CD4-positive, alpha-beta T cell (primary cell): Measurements from ENCODE around the gene PPIF. TPM values are rescaled to one million over a fixed set of nuclear protein-coding genes. Genes with fewer than 3 reads are reported as not detected.
A peak's percentile ranks its signal among the peaks of the same experiment; 100 is the strongest.

ENCODE experiments used
- ATAC-seq: fragments of 200-7000 bp; cut with Tn5 transposase; one replicate; pipeline ENCODE4 v1.10.0; 2022; ENCODE audit warnings: mild to moderate bottlenecking; ENCODE audit not compliant: poor library complexity
- CTCF ChIA-PET: fragments of 350-600 bp; sonication (Branson Sonifier 250); formaldehyde crosslinking; loops from one replicate; lab custom pipeline; 2021; ENCODE audit warnings: antibody characterized with exemption, inconsistent platforms; lab: Charles Lee
- POLR2A ChIA-PET: fragments of 350-600 bp; sonication (Branson Sonifier 250); formaldehyde crosslinking; loops from one replicate; lab custom pipeline; 2021; ENCODE audit warnings: antibody characterized with exemption, inconsistent platforms; lab: Charles Lee
- DNase-seq, 14 experiments: peaks; one replicate each; pipeline ENCODE4 v3.0.0-alpha.2; 2013 to 2020; ENCODE audit warnings: mixed read lengths in 2 of 14
- H3K27ac ChIP-seq, 2 donors: one replicate each; pipeline versions ENCODE4 v1.5.1 to v1.7.0; 2013; ENCODE audit warnings: low read length in 2 of 2, low read depth in 1 of 2, mild to moderate bottlenecking in 1 of 2
- H3K27me3 ChIP-seq, 2 experiments: 1 replicate in 1 of 2; 2 replicates in 1 of 2; pipeline versions ENCODE4 v1.6.1 to v1.7.0; 2013; ENCODE audit warnings: low read length in 2 of 2, control low read depth in 1 of 2, mild to moderate bottlenecking in 1 of 2, moderate library complexity in 1 of 2; ENCODE audit not compliant: insufficient read depth in 2 of 2, control insufficient read depth in 1 of 2
- H3K36me3 ChIP-seq: one replicate; pipeline ENCODE4 v1.6.1; 2013; ENCODE audit warnings: low read length, control low read depth; ENCODE audit not compliant: insufficient read depth
- H3K4me1 ChIP-seq: one replicate; pipeline ENCODE4 v1.6.1; 2013; ENCODE audit warnings: low read length, control low read depth; ENCODE audit not compliant: insufficient read depth
- H3K4me3 ChIP-seq: one replicate; pipeline ENCODE4 v1.5.1; 2013; ENCODE audit warnings: mild to moderate bottlenecking, low read length, moderate library complexity
- H3K9me3 ChIP-seq, 2 experiments: 1 replicate in 1 of 2; 2 replicates in 1 of 2; pipeline versions ENCODE4 v1.6.1 to v1.7.0; 2013; ENCODE audit warnings: low read length in 2 of 2, mild to moderate bottlenecking in 2 of 2, control low read depth in 1 of 2, moderate library complexity in 1 of 2; ENCODE audit not compliant: control insufficient read depth in 1 of 2, insufficient read depth in 1 of 2
- H3K27ac Mint-ChIP-seq: one replicate; pipeline ENCODE4 v1.8.0; 2020; ENCODE audit warnings: mixed read lengths
- H3K27me3 Mint-ChIP-seq: one replicate; pipeline ENCODE4 v1.8.0; 2021; ENCODE audit warnings: mixed read lengths
- H3K36me3 Mint-ChIP-seq: one replicate; pipeline ENCODE4 v1.8.0; 2021; ENCODE audit warnings: low read depth, mixed read lengths
- H3K4me1 Mint-ChIP-seq: one replicate; pipeline ENCODE4 v1.8.0; 2021; ENCODE audit warnings: low read depth, mixed read lengths
- H3K4me3 Mint-ChIP-seq: one replicate; pipeline ENCODE4 v1.8.0; 2020; ENCODE audit warnings: mild to moderate bottlenecking, mixed read lengths
- H3K9me3 Mint-ChIP-seq: one replicate; pipeline ENCODE4 v1.8.0; 2020; ENCODE audit warnings: mixed read lengths
- intact Hi-C, 2 experiments: fragments of 100-400 bp; cut with DNase I in 1 of 2; cut with micrococcal nuclease in 1 of 2; formaldehyde crosslinking; loops; one replicate each; pipeline versions ENCODE4 v1.15.1 to v1.9.0; 2023 to 2025; cut with DNase I, micrococcal nuclease
- total RNA-seq, 174 experiments: library from RNA in 2 of 174; stranded (reverse) in 2 of 174; gene quantifications; one replicate each; pipeline ENCODE4 v1.2.3 and lab custom pipeline; 2021 to 2026
- TF ChIP-seq, protein P1 (sequence below): fragments of 200-600 bp; IDR thresholded peaks from one replicate; pipeline ENCODE4 v1.8.0; 2022; ENCODE audit warnings: antibody characterized with exemption, mild to moderate bottlenecking

Gene PPIF
- total RNA-seq, 2 experiments from 2014 or later, result 42.4 to 42.7 TPM

DNA sequence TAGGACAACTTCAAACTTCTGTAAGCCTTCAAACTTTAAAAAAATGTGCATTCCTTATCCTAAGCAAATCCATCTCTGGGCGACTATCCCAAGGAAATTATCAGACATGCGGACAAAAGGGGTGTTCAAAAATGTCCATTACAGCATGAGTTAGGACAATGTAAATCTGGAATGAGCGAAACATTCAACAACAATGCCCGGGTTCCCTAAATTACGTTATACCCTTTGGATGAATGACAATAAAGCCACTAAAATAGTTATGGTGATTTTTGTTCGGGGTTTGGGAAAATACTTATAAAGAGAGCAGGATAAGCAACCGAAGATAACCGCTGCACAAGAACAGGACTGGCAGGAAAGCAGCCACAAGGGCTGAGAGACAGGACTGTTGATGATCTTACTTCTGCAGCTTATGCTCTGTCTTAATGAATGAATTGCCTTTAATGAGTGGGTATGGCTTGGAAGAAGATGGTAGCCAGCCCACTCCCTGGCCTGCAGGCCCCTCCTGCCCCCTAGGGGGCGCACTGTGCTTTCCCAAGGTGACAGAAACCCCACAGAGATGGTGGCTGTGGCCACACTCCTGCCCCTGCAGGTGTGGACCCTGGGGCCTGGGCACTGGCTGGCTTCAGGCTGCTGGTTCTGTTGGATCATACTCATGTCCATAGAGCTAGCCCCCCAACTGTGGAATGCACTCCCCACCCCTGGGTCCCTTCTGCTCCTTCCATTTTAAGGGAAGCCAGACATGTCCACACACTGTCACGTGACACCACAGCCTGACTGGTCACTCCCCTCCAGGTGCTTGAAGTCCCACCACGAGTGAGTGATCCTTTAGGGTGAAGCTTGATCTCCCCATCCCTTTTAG lies 53.1 kb downstream of the PPIF start:
- peaks cover 8% of the 10 kb centered on the region for H3K4me1 ChIP-seq
- ChIA-PET POLR2A (no interaction called here), CTCF (interaction anchor here (0.7 kb wide), 1 partner anchor 71 kb away, joined by 3 read pairs; no protein-coding TSS in a partner anchor)
- DNase-seq (peak in 12 of 14 experiments; percentile 12 to 58 (median 30)), ATAC-seq (no peak)
- no peak overlapping the region for H3K4me3 Mint-ChIP-seq
- TF ChIP-seq, protein P1, sequence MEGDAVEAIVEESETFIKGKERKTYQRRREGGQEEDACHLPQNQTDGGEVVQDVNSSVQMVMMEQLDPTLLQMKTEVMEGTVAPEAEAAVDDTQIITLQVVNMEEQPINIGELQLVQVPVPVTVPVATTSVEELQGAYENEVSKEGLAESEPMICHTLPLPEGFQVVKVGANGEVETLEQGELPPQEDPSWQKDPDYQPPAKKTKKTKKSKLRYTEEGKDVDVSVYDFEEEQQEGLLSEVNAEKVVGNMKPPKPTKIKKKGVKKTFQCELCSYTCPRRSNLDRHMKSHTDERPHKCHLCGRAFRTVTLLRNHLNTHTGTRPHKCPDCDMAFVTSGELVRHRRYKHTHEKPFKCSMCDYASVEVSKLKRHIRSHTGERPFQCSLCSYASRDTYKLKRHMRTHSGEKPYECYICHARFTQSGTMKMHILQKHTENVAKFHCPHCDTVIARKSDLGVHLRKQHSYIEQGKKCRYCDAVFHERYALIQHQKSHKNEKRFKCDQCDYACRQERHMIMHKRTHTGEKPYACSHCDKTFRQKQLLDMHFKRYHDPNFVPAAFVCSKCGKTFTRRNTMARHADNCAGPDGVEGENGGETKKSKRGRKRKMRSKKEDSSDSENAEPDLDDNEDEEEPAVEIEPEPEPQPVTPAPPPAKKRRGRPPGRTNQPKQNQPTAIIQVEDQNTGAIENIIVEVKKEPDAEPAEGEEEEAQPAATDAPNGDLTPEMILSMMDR, result no peak
- H3K4me3 ChIP-seq, result no peak overlapping the region
- no peaks in the 10 kb centered on the region for H3K4me1 Mint-ChIP-seq
- no peak overlapping the region for H3K27ac ChIP-seq
- no peaks in the 10 kb centered on the region for H3K9me3 Mint-ChIP-seq
- no peaks in the 10 kb centered on the region for H3K27me3 ChIP-seq
- H3K27me3 Mint-ChIP-seq, result no peaks in the 10 kb centered on the region
- no peak overlapping the region for H3K27ac Mint-ChIP-seq
- H3K36me3 ChIP-seq, result no peaks in the 10 kb centered on the region
- H3K9me3 ChIP-seq, result no peaks in the 10 kb centered on the region
- no peaks in the 10 kb centered on the region for H3K36me3 Mint-ChIP-seq
- intact Hi-C loops, result no loop called here

DNA sequence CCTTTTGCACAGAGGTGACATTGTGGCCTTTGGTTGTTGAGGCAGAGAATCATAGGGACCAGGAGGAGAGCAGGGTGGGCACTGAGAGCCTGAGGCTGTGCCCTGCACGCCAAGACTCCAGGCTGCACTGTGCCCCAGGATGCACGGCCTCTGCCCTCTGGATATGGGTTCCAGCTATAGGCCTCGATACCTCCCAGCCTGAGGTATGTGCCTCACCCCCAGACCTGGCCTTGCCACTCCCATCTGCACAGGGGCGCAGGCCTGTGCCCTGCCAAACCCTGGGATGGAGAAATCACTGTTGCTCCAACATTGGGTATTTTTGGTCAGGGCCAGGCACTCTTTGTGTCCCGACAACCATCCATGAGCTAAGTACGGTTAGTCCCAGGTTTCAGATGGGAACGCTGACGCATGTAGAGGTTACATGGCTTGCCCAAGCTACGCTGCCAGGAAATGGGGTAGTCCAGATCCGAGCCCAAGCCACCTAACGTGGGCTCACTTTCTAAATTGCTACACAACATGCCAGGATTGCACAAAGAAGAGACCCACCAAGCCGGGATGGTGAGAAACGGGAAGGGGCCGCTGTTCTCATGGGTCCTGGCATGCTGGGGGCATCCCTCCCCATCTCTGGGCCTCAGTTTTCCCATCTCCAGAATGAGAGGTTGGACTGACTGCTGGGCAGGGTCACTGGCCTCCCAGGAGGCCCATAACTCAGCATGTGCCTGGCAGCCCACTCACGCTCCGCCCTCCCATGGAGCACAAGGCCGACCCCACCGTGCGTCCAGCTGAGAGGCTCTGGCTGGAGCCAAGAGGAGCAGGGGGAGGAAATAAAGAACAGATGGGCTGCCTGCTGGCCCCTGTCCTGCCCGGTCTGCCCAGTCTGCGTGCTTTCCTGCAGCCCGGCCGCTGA lies 54.0 kb downstream of the PPIF start:
- ChIA-PET POLR2A (no interaction called here), CTCF (interaction anchor here (0.5 to 0.7 kb wide), 2 partner anchors 70 to 1159 kb away, joined by 3 to 4 read pairs; no protein-coding TSS in a partner anchor)
- ATAC-seq (no peak), DNase-seq (no peak)
- Histone ChIP-seq H3K36me3 (no peaks in the 10 kb centered on the region), H3K9me3 (no peaks in the 10 kb centered on the region), H3K4me1 (peaks cover 8% of the 10 kb centered on the region), H3K27ac (no peak overlapping the region), H3K4me3 (no peak overlapping the region), H3K27me3 (no peaks in the 10 kb centered on the region)
- Mint-ChIP-seq H3K9me3 (no peaks in the 10 kb centered on the region), H3K4me1 (no peaks in the 10 kb centered on the region), H3K27ac (no peak overlapping the region), H3K36me3 (no peaks in the 10 kb centered on the region), H3K27me3 (no peaks in the 10 kb centered on the region), H3K4me3 (no peak overlapping the region)
- TF ChIP-seq, protein P1, result no peak
- intact Hi-C loops, result no loop called here

DNA sequence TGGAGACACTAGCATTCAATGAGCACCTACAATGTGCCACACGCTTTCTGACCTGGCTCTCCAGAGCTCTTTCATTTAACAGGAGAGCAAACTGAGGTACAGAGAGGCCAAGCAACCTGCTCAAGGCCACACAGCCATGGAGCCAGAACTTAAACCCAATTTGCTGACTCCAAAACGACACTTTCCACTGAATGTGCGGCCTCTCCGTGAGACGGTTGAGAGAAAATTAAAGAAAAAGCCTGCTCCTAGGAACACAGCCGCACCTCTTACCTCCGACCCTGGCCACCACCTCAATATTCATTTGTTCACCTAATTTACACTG lies 55.3 kb downstream of the PPIF start:
- intact Hi-C loops, result no loop called here
- Histone ChIP-seq H3K4me1 (peaks cover 8% of the 10 kb centered on the region), H3K4me3 (no peak overlapping the region), H3K36me3 (no peaks in the 10 kb centered on the region), H3K27me3 (no peaks in the 10 kb centered on the region), H3K9me3 (no peaks in the 10 kb centered on the region), H3K27ac (no peak overlapping the region)
- H3K36me3 Mint-ChIP-seq, result no peaks in the 10 kb centered on the region
- H3K27ac Mint-ChIP-seq, result no peak overlapping the region
- TF ChIP-seq, protein P1, result no peak
- DNase-seq (no peak), ATAC-seq (no peak)
- H3K4me3 Mint-ChIP-seq, result no peak overlapping the region
- CTCF ChIA-PET, result no interaction called here
- H3K4me1 Mint-ChIP-seq, result no peaks in the 10 kb centered on the region
- no peaks in the 10 kb centered on the region for H3K9me3 Mint-ChIP-seq
- H3K27me3 Mint-ChIP-seq, result no peaks in the 10 kb centered on the region
- POLR2A ChIA-PET, result no interaction called here
